Neural progenitor cell (in vitro differentiated cells): ENCODE results near the gene IQSEC2. TPM values are rescaled to one million over a fixed set of nuclear protein-coding genes. Genes with fewer than 3 reads are reported as not detected.

Experiments used
- DNase-seq: peaks from one replicate; pipeline ENCODE4 v3.0.0-alpha.2; 2016; ENCODE audit warnings: low spot score
- H2AFZ ChIP-seq: fragments of 200-600 bp; sonication (generic); replicated peaks from 2 replicates; pipeline ENCODE4 v1.6.1; 2016; ENCODE audit warnings: antibody characterized with exemption
- H3F3A ChIP-seq: fragments of 200-600 bp; sonication (generic); 2 replicates; pipeline ENCODE4 v1.6.1; 2016; ENCODE audit warnings: antibody characterized with exemption, low read depth
- H3K27ac ChIP-seq: fragments of 200-600 bp; sonication (generic); 2 replicates; pipeline ENCODE4 v1.5.1; 2016; ENCODE audit warnings: mild to moderate bottlenecking
- H3K27me3 ChIP-seq: fragments of 200-600 bp; sonication (generic); 2 replicates; pipeline ENCODE4 v1.6.1; 2016; ENCODE audit warnings: mild to moderate bottlenecking, moderate library complexity
- H3K36me3 ChIP-seq: fragments of 200-600 bp; sonication (generic); 2 replicates; pipeline ENCODE4 v1.5.1; 2016
- H3K4me1 ChIP-seq: fragments of 200-600 bp; sonication (generic); 2 replicates; pipeline ENCODE4 v1.6.1; 2016; ENCODE audit warnings: mixed run types
- H3K4me2 ChIP-seq: fragments of 200-600 bp; sonication (generic); 2 replicates; pipeline ENCODE4 v1.6.1; 2016
- H3K4me3 ChIP-seq: fragments of 200-600 bp; sonication (generic); 2 replicates; pipeline ENCODE4 v1.5.1; 2016
- H3K79me2 ChIP-seq: fragments of 200-600 bp; sonication (generic); 2 replicates; pipeline ENCODE4 v1.6.1; 2016; ENCODE audit warnings: low read depth
- H3K9ac ChIP-seq: fragments of 200-600 bp; sonication (generic); 2 replicates; pipeline ENCODE4 v1.6.1; 2016
- H3K9me3 ChIP-seq: fragments of 200-600 bp; sonication (generic); 2 replicates; pipeline ENCODE4 v1.5.1; 2016; ENCODE audit warnings: low read depth
- H4K20me1 ChIP-seq: fragments of 200-600 bp; sonication (generic); 2 replicates; pipeline ENCODE4 v1.6.1; 2016; ENCODE audit warnings: low read depth
- H3K27ac Mint-ChIP-seq: 3 replicates; pipeline ENCODE4 v1.8.0; 2021; ENCODE audit warnings: mixed read lengths
- H3K27me3 Mint-ChIP-seq: 2 replicates; pipeline ENCODE4 v1.8.0; 2022; ENCODE audit warnings: low read depth, mild to moderate bottlenecking, inconsistent platforms, moderate library complexity, mixed read lengths; ENCODE audit not compliant: insufficient read depth
- H3K36me3 Mint-ChIP-seq: 3 replicates; pipeline ENCODE4 v1.8.0; 2021; ENCODE audit warnings: mixed read lengths
- H3K4me1 Mint-ChIP-seq: 3 replicates; pipeline ENCODE4 v1.8.0; 2021; ENCODE audit warnings: mixed read lengths
- H3K4me3 Mint-ChIP-seq: 3 replicates; pipeline ENCODE4 v1.8.0; 2021; ENCODE audit warnings: mild to moderate bottlenecking, moderate library complexity, mixed read lengths
- H3K9me3 Mint-ChIP-seq: 3 replicates; pipeline ENCODE4 v1.8.0; 2020; ENCODE audit warnings: mixed read lengths
- EZH2 ChIP-seq: fragments of 200-600 bp; sonication (generic); IDR thresholded peaks from 2 replicates; pipeline ENCODE4 v1.6.1; 2017; ENCODE audit warnings: antibody characterized with exemption, mild to moderate bottlenecking, moderate library complexity
- EZH2phosphoT487 ChIP-seq: fragments of 200-600 bp; sonication (generic); IDR thresholded peaks from 2 replicates; pipeline ENCODE4 v1.6.1; 2017; ENCODE audit warnings: antibody characterized with exemption
- total RNA-seq: library from RNA; depleted of rRNA; stranded (reverse); fragments of >200 nt; gene quantifications from 2 replicates; pipeline ENCODE4 v1.2.3, GENCODE V29; 2015; ENCODE audit warnings: low replicate concordance
- TF ChIP-seq, protein P1 (sequence below): fragments of 200-600 bp; sonication (generic); IDR thresholded peaks from 2 replicates; pipeline ENCODE4 v1.5.1; 2017; ENCODE audit warnings: antibody characterized with exemption, mild to moderate bottlenecking

The IQSEC2 gene
- total RNA-seq, 1 donor from 2014 or later = 3.5 TPM

GRCh38 chrX:53319614-53320542, 38.5 kb upstream of the IQSEC2 start:
- Histone ChIP-seq H3K4me3 (peak overlapping the region; percentile 56), H3K27me3 (peaks cover 74% of the 10 kb centered on the region), H3K4me2 (peak overlapping the region; percentile 93), H3K9me3 (peaks cover 4% of the 10 kb centered on the region), H3K27ac (no peak overlapping the region), H3K4me1 (no peaks in the 10 kb centered on the region), H3K79me2 (no peaks in the 10 kb centered on the region), H2AFZ (no peak overlapping the region), H3K9ac (no peak overlapping the region), H3F3A (no peaks in the 10 kb centered on the region), H3K36me3 (no peaks in the 10 kb centered on the region), H4K20me1 (no peaks in the 10 kb centered on the region)
- Mint-ChIP-seq H3K4me1 (peaks cover 23% of the 10 kb centered on the region), H3K36me3 (no peaks in the 10 kb centered on the region), H3K4me3 (peak overlapping the region; percentile 89), H3K9me3 (peaks cover 25% of the 10 kb centered on the region), H3K27me3 (peaks cover 25% of the 10 kb centered on the region), H3K27ac (no peak overlapping the region)
- DNase-seq = peak; percentile 24
- TF ChIP-seq EZH2 (peak; percentile 73), EZH2phosphoT487 (no peak)
- TF ChIP-seq, protein P1, sequence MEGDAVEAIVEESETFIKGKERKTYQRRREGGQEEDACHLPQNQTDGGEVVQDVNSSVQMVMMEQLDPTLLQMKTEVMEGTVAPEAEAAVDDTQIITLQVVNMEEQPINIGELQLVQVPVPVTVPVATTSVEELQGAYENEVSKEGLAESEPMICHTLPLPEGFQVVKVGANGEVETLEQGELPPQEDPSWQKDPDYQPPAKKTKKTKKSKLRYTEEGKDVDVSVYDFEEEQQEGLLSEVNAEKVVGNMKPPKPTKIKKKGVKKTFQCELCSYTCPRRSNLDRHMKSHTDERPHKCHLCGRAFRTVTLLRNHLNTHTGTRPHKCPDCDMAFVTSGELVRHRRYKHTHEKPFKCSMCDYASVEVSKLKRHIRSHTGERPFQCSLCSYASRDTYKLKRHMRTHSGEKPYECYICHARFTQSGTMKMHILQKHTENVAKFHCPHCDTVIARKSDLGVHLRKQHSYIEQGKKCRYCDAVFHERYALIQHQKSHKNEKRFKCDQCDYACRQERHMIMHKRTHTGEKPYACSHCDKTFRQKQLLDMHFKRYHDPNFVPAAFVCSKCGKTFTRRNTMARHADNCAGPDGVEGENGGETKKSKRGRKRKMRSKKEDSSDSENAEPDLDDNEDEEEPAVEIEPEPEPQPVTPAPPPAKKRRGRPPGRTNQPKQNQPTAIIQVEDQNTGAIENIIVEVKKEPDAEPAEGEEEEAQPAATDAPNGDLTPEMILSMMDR = no peak

DNA sequence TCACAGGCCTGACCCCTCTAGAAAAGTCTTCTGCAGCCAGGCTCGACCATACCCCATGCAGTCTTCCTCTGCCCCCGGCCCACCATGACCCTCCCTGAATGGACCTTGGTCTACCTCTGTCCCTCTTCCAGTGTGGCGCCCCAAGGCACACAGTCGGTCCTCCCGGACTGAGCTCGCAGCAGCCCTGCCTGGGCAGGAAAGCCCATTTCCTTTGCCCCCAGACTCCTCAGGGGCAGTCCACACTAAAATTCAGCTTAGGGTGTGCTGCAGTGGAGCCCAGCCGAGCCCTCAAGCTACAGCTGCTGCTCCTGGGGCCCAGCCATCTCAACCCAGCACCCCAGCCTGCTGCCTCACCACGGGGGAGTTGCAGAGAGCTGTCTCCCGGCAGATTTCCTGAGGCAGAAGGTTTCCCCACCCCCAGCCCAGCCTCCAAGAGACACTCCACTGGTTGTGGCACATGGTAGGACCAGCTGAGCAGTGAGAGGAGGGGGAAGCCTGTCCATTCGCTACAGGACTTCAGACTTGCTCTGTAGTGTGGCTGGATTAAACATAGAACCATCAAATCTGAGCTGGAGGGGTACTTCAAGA, 37.5 kb upstream of the IQSEC2 start:
- Histone ChIP-seq H3K4me2 (no peak overlapping the region), H3K79me2 (no peaks in the 10 kb centered on the region), H3K27me3 (peaks cover 64% of the 10 kb centered on the region), H3K9me3 (no peaks in the 10 kb centered on the region), H3F3A (no peaks in the 10 kb centered on the region), H2AFZ (no peak overlapping the region), H3K9ac (no peak overlapping the region), H3K27ac (no peak overlapping the region), H4K20me1 (no peaks in the 10 kb centered on the region), H3K36me3 (no peaks in the 10 kb centered on the region), H3K4me1 (no peaks in the 10 kb centered on the region), H3K4me3 (no peak overlapping the region)
- DNase-seq = no peak
- H3K4me1 Mint-ChIP-seq = peaks cover 23% of the 10 kb centered on the region
- H3K36me3 Mint-ChIP-seq = no peaks in the 10 kb centered on the region
- peaks cover 29% of the 10 kb centered on the region for H3K9me3 Mint-ChIP-seq
- peak overlapping the region; percentile 89 for H3K4me3 Mint-ChIP-seq
- peaks cover 25% of the 10 kb centered on the region for H3K27me3 Mint-ChIP-seq
- TF ChIP-seq EZH2 (no peak), EZH2phosphoT487 (no peak)
- TF ChIP-seq, protein P1 = no peak
- no peak overlapping the region for H3K27ac Mint-ChIP-seq

GRCh38 chrX:53317365-53318069, 36.1 kb upstream of the IQSEC2 start:
- H3K36me3 Mint-ChIP-seq = no peaks in the 10 kb centered on the region
- peaks cover 24% of the 10 kb centered on the region for H3K9me3 Mint-ChIP-seq
- H3K4me1 ChIP-seq = no peaks in the 10 kb centered on the region
- H3K36me3 ChIP-seq = no peaks in the 10 kb centered on the region
- H3K27ac Mint-ChIP-seq = no peak overlapping the region
- H3K27ac ChIP-seq = no peak overlapping the region
- H3K9ac ChIP-seq = no peak overlapping the region
- H3K79me2 ChIP-seq = no peaks in the 10 kb centered on the region
- H3K4me1 Mint-ChIP-seq = peaks cover 23% of the 10 kb centered on the region
- no peaks in the 10 kb centered on the region for H3F3A ChIP-seq
- TF ChIP-seq, protein P1 = peak; percentile 68
- TF ChIP-seq EZH2phosphoT487 (no peak), EZH2 (no peak)
- DNase-seq = peak; percentile 76
- H3K4me2 ChIP-seq = no peak overlapping the region
- H3K27me3 Mint-ChIP-seq = peaks cover 25% of the 10 kb centered on the region
- no peak overlapping the region for H3K4me3 ChIP-seq
- H3K4me3 Mint-ChIP-seq = no peak overlapping the region
- H4K20me1 ChIP-seq = no peaks in the 10 kb centered on the region
- no peaks in the 10 kb centered on the region for H3K9me3 ChIP-seq
- H2AFZ ChIP-seq = no peak overlapping the region
- H3K27me3 ChIP-seq = peaks cover 51% of the 10 kb centered on the region
